HEK293 (cell line): ENCODE data around the gene ZNF619.

Experiments used
- KLF16 ChIP-seq: fragments of 450-650 bp; formaldehyde crosslinking; IDR thresholded peaks from 2 replicates; pipeline ENCODE4 v1.5.1; 2017; ENCODE audit warnings: missing biosample characterization, missing genetic modification characterization
- REST ChIP-seq: fragments of 450-650 bp; formaldehyde crosslinking; IDR thresholded peaks from 2 replicates; pipeline ENCODE4 v1.5.1; 2016; ENCODE audit warnings: missing biosample characterization, missing genetic modification characterization
- YY1 ChIP-seq: fragments of 450-650 bp; formaldehyde crosslinking; IDR thresholded peaks from 2 replicates; pipeline ENCODE4 v1.5.1; 2018; ENCODE audit warnings: missing biosample characterization, missing genetic modification characterization
- ZBTB1 ChIP-seq: fragments of 450-650 bp; formaldehyde crosslinking; IDR thresholded peaks from 2 replicates; pipeline ENCODE4 v1.5.1; 2016; ENCODE audit warnings: missing biosample characterization, missing genetic modification characterization
- ZNF146 ChIP-seq: fragments of 450-650 bp; formaldehyde crosslinking; IDR thresholded peaks from 2 replicates; pipeline ENCODE4 v1.5.1; 2016; ENCODE audit warnings: missing biosample characterization, missing genetic modification characterization
- ZNF391 ChIP-seq: fragments of 450-650 bp; formaldehyde crosslinking; IDR thresholded peaks from 2 replicates; pipeline ENCODE4 v1.5.1; 2016; ENCODE audit warnings: low read depth, missing biosample characterization, missing genetic modification characterization, borderline replicate concordance
- TF ChIP-seq, protein P1 (sequence below): fragments of 450-650 bp; formaldehyde crosslinking; IDR thresholded peaks from 2 replicates; pipeline ENCODE4 v1.5.1; 2016; ENCODE audit warnings: missing biosample characterization, missing genetic modification characterization

GRCh38 chr3:40461161-40461560, 15.8 kb upstream of the ZNF619 start:
- TF ChIP-seq REST (tag by site-specific recombination) (no peak), YY1 (tag by site-specific recombination) (no peak), ZNF146 (no peak), ZNF391 (tag by site-specific recombination) (no peak), ZBTB1 (no peak), KLF16 (tag by site-specific recombination) (no peak)
- TF ChIP-seq, protein P1, sequence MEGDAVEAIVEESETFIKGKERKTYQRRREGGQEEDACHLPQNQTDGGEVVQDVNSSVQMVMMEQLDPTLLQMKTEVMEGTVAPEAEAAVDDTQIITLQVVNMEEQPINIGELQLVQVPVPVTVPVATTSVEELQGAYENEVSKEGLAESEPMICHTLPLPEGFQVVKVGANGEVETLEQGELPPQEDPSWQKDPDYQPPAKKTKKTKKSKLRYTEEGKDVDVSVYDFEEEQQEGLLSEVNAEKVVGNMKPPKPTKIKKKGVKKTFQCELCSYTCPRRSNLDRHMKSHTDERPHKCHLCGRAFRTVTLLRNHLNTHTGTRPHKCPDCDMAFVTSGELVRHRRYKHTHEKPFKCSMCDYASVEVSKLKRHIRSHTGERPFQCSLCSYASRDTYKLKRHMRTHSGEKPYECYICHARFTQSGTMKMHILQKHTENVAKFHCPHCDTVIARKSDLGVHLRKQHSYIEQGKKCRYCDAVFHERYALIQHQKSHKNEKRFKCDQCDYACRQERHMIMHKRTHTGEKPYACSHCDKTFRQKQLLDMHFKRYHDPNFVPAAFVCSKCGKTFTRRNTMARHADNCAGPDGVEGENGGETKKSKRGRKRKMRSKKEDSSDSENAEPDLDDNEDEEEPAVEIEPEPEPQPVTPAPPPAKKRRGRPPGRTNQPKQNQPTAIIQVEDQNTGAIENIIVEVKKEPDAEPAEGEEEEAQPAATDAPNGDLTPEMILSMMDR: no peak
